Measurements from ENCODE around the gene RNASEH2B.

RNASEH2B gene

GRCh38 chr13:50873991-50874390 lies 35.6 kb upstream of the RNASEH2B start:
- no peak for TF ChIP-seq CTCF (conservative IDR thresholded peaks at IDR 0.05; ENCODE audit: low read length)
- no peak overlapping the region for H3K4me3 ChIP-seq (ENCODE audit: low read length)
- no peak for DNase-seq (ENCODE audit: low read depth)

- no peak for DNase-seq (ENCODE audit: low read depth)
- H3K4me3 ChIP-seq (ENCODE audit: low read length): no peak overlapping the region
- no peak for TF ChIP-seq CTCF (conservative IDR thresholded peaks at IDR 0.05; ENCODE audit: low read length)
Observed at GRCh38 chr13:50882816-50883435, 26.7 kb upstream of the RNASEH2B start.

GRCh38 chr13:50883728-50884127 lies 25.9 kb upstream of the RNASEH2B start:
- no peak for DNase-seq (ENCODE audit: low read depth)
- no peak for TF ChIP-seq CTCF (conservative IDR thresholded peaks at IDR 0.05; ENCODE audit: low read length)

GRCh38 chr13:50884265-50884664 lies 25.3 kb upstream of the RNASEH2B start:
- TF ChIP-seq CTCF (conservative IDR thresholded peaks at IDR 0.05; ENCODE audit: low read length): no peak

More at GRCh38 chr13:50883728-50884127, 25.9 kb upstream of the RNASEH2B start:
- no peak overlapping the region for H3K4me3 ChIP-seq (ENCODE audit: low read length)

GRCh38 chr13:50887151-50887550 lies 22.4 kb upstream of the RNASEH2B start:
- no peak for DNase-seq (ENCODE audit: low read depth)
- no peak overlapping the region for H3K4me3 ChIP-seq (ENCODE audit: low read length)
- no peak for TF ChIP-seq CTCF (conservative IDR thresholded peaks at IDR 0.05; ENCODE audit: low read length)

More at GRCh38 chr13:50884265-50884664, 25.3 kb upstream of the RNASEH2B start:
- no peak overlapping the region for H3K4me3 ChIP-seq (ENCODE audit: low read length)
- DNase-seq (ENCODE audit: low read depth): no peak

- DNase-seq (ENCODE audit: low read depth): no peak
- no peak overlapping the region for H3K4me3 ChIP-seq (ENCODE audit: low read length)
- TF ChIP-seq CTCF (conservative IDR thresholded peaks at IDR 0.05; ENCODE audit: low read length): no peak
Observed at GRCh38 chr13:50888362-50888761, 21.2 kb upstream of the RNASEH2B start.

GRCh38 chr13:50889317-50889716 lies 20.3 kb upstream of the RNASEH2B start:
- no peak for DNase-seq (ENCODE audit: low read depth)

More at GRCh38 chr13:50889317-50889716, 20.3 kb upstream of the RNASEH2B start:
- TF ChIP-seq CTCF (conservative IDR thresholded peaks at IDR 0.05; ENCODE audit: low read length): no peak
- no peak overlapping the region for H3K4me3 ChIP-seq (ENCODE audit: low read length)

Data from AG10803 (cell line).